ENCODE results near the gene CYTH1. TPM values are rescaled to one million over a fixed set of nuclear protein-coding genes. Genes with fewer than 3 reads are reported as not detected.

Gene CYTH1
- total and polyA plus RNA-seq, 2 donors, result 27.1 to 31.0 TPM

DNA sequence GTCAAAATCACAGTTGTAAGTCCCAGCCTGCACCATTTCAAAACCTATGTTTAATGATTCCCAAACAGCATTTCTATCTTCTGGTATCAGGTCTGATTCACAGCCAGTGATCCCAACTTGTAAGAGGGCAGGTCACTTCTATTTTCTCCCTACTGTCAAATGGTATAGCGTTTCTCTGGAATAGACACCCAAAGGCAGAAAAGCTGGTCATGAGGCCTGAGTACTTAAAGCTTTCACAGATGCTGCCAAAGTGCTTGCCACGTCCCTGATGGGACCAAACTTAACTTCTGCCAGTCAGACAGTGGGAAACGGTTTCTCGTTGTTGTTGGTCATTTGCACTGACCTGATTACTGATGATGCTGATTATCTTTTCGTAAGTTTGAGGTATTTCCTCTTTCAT is 43.4 kb downstream of the CYTH1 start:
- DNase-seq (ENCODE audit: extremely low spot score), result no peak
- Histone ChIP-seq H3K4me3 (ENCODE audit: low read depth, low read length) (no peak overlapping the region), H3K27ac (ENCODE audit: low read depth) (no peak overlapping the region), H3K4me1 (ENCODE audit: insufficient read depth) (peaks cover 2% of the 10 kb centered on the region), H3K36me3 (ENCODE audit: insufficient read depth) (no peaks in the 10 kb centered on the region)
- WGBS, result 88% methylated on average over 5 of the region's 5 CpGs

DNA sequence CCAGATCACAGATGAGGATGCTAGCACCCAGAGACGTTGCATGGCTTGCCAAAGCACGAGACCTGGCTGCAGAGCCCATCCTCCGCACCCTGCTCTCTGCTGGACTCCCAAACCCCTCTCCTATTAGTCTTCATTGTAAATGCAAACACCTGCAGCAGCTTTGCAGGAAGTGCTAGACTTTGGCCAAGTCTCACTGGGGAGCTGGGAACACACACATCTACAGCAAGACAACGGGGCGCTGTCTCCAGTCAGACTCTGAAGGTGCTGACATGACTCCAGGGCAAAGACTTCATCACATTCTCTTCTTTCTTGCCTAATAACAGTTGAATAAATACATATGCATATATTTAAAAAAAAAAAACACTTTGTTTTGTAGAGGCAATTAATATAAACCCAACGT is 43.8 kb downstream of the CYTH1 start:
- 85% methylated on average over 6 of the region's 6 CpGs for WGBS
- Histone ChIP-seq H3K27ac (ENCODE audit: low read depth) (no peak overlapping the region), H3K4me3 (ENCODE audit: low read depth, low read length) (no peak overlapping the region), H3K36me3 (ENCODE audit: insufficient read depth) (no peaks in the 10 kb centered on the region), H3K4me1 (ENCODE audit: insufficient read depth) (peaks cover 2% of the 10 kb centered on the region)
- no peak for DNase-seq (ENCODE audit: extremely low spot score)

GRCh38 chr17:78737332-78737731 is 44.7 kb downstream of the CYTH1 start:
- peaks cover 2% of the 10 kb centered on the region for H3K4me1 ChIP-seq (ENCODE audit: insufficient read depth)
- H3K27ac ChIP-seq (ENCODE audit: low read depth), result no peak overlapping the region
- DNase-seq (ENCODE audit: extremely low spot score), result no peak
- 26% methylated on average over 2 of the region's 2 CpGs for WGBS
- H3K36me3 ChIP-seq (ENCODE audit: insufficient read depth), result no peaks in the 10 kb centered on the region
- H3K4me3 ChIP-seq (ENCODE audit: low read depth, low read length), result no peak overlapping the region

DNA sequence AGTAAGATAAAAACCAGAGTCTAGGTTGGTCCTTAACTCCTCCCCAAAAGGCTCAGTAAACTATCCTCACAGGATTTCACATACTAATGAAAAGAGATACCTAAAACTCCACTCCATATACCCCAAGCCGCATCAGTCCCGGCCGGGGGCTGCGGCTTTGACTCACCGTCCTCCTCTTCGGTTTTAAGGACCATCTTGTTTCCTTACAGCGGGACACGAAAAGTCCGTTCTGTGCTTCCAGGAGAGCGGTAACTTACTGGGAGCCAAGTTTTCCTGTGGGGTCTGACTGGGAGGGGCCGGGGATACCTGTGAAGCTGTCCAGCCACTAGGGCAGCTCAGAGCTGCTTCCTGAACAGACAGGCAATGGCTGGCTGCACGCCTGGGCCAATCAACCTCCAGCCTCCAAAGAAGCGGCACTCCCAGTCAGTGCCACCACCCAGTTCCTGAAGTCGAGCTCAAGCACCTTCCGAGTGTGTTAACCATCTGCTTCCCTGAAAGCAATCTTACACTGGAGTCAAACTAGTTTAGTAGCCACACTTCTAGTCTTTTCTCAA is 45.5 kb downstream of the CYTH1 start:
- DNase-seq (ENCODE audit: extremely low spot score), result peak; percentile 40
- H3K4me1 ChIP-seq (ENCODE audit: insufficient read depth), result peaks cover 2% of the 10 kb centered on the region

DNA sequence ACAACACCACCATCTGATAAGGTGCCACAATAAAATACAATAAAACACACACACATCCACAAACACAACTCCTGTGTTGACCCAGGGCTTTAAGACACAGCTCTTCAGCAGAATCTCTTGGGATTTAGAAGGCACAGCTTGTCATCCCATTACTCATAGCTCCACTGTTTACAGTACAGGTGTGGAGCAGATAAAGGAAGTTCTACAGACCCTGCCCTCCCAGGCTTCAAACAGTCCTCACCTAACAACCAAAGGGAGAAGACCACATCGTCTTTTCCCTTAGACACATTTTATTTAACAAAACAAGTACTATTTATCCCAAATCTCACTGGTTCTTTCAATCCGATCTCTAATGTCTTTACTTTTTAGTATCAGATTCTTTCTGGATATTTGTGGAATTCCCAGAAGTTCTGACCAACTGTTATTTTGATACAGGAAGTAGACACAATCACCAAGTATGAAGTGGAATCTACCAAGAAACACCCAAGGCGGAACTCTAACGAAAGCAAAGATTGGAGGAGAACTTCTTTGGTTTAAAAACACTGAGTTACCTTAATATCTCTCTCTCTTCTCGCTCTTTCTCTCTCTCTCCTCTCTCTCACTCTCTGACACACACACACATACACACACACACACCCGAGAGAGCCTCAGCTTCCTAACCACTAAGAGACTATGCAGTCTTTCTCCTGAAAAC is 46.1 kb downstream of the CYTH1 start:
- H3K27ac ChIP-seq (ENCODE audit: low read depth), result peak overlapping the region; percentile 28

More for the DNA sequence above, 45.5 kb downstream of the CYTH1 start:
- H3K27ac ChIP-seq (ENCODE audit: low read depth), result peak overlapping the region; percentile 49
- WGBS, result 57% methylated on average over 15 of the region's 15 CpGs
- no peaks in the 10 kb centered on the region for H3K36me3 ChIP-seq (ENCODE audit: insufficient read depth)
- H3K4me3 ChIP-seq (ENCODE audit: low read depth, low read length), result peak overlapping the region; percentile 29

DNA sequence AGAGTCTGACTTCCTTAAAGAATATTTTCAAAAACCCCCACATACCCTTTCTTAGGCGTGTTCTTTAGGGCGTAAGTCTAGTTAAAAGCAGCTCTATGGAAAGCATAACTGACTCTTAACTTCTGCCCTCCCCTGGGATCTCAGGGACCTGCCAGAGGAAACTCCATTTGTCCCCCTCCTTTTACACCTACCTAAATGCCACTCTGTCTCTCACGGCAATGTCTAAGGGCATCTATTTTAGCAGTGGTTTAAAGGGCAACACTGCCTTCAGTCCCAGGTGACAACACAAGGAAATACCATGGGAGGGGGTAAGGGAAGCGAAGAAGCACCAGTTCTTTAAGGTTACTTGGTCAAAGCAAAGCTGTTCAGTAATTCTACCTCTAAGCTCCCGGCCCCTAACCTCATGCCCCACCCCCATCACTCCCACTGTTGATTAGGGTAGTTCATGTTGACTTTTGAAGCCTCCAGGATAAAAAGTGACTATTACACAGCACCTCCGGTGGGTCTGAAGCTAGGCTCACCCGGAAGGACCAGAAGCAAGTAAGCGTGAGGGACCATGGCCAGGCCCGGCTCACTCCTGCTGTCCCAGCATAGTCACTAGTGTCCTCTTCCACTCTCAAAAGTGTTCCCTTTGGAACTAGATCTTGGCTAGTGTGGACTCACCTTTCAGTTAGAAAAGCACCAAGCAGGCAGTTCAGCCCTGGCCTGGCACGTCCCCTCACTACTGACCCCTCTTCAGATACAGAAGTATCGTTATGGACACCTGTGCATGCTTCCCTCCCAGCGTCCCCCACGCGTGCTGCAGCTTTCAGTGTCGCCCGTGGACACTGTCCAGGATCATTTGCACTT is 47.1 kb downstream of the CYTH1 start:
- H3K36me3 ChIP-seq (ENCODE audit: insufficient read depth), result no peaks in the 10 kb centered on the region
- no peak overlapping the region for H3K27ac ChIP-seq (ENCODE audit: low read depth)
- DNase-seq (ENCODE audit: extremely low spot score), result no peak
- peaks cover 2% of the 10 kb centered on the region for H3K4me1 ChIP-seq (ENCODE audit: insufficient read depth)
- no peak overlapping the region for H3K4me3 ChIP-seq (ENCODE audit: low read depth, low read length)
- 78% methylated on average over 16 of the region's 16 CpGs for WGBS

More for the DNA sequence above, 46.1 kb downstream of the CYTH1 start:
- H3K4me3 ChIP-seq (ENCODE audit: low read depth, low read length), result peak overlapping the region; percentile 29
- peaks cover 2% of the 10 kb centered on the region for H3K4me1 ChIP-seq (ENCODE audit: insufficient read depth)
- WGBS, result 52% methylated on average over 6 of the region's 6 CpGs
- DNase-seq (ENCODE audit: extremely low spot score), result no peak
- H3K36me3 ChIP-seq (ENCODE audit: insufficient read depth), result no peaks in the 10 kb centered on the region

DNA sequence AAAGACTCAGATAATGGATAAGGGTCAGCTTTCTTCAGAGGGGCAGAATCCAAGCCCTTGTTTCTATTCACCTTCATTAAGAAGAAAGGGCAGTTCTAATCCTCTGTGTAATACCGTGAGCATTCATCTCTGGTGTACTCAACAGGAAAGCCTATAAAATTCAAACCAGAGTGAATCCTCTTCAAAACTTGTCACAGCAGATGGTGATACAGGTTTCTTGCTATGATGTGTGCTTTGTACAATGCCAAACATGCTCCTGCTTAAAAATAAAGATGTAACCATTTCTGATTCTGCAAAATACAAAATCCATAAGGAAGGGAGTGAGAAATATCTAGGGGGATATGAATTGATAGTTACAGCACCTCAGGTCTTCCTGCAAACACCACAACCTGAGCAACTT is 49.7 kb downstream of the CYTH1 start:
- WGBS, result 86% methylated on average over 1 of the region's 1 CpG
- H3K4me3 ChIP-seq (ENCODE audit: low read depth, low read length), result no peak overlapping the region
- peaks cover 2% of the 10 kb centered on the region for H3K4me1 ChIP-seq (ENCODE audit: insufficient read depth)
- H3K36me3 ChIP-seq (ENCODE audit: insufficient read depth), result no peaks in the 10 kb centered on the region
- DNase-seq (ENCODE audit: extremely low spot score), result no peak
- no peak overlapping the region for H3K27ac ChIP-seq (ENCODE audit: low read depth)

GRCh38 chr17:78731904-78732303 is 50.2 kb downstream of the CYTH1 start:
- peaks cover 2% of the 10 kb centered on the region for H3K4me1 ChIP-seq (ENCODE audit: insufficient read depth)
- WGBS, result 90% methylated on average over 5 of the region's 5 CpGs
- no peak for DNase-seq (ENCODE audit: extremely low spot score)
- H3K27ac ChIP-seq (ENCODE audit: low read depth), result no peak overlapping the region
- H3K4me3 ChIP-seq (ENCODE audit: low read depth, low read length), result no peak overlapping the region
- H3K36me3 ChIP-seq (ENCODE audit: insufficient read depth), result no peaks in the 10 kb centered on the region

GRCh38 chr17:78729641-78730040 is 52.4 kb downstream of the CYTH1 start:
- Histone ChIP-seq H3K4me3 (ENCODE audit: low read depth, low read length) (no peak overlapping the region), H3K36me3 (ENCODE audit: insufficient read depth) (no peaks in the 10 kb centered on the region), H3K27ac (ENCODE audit: low read depth) (no peak overlapping the region), H3K4me1 (ENCODE audit: insufficient read depth) (no peaks in the 10 kb centered on the region)
- WGBS, result 94% methylated on average over 1 of the region's 1 CpG
- DNase-seq (ENCODE audit: extremely low spot score), result no peak

GRCh38 chr17:78728495-78728894 is 53.6 kb downstream of the CYTH1 start:
- no peak overlapping the region for H3K4me3 ChIP-seq (ENCODE audit: low read depth, low read length)
- 96% methylated on average over 7 of the region's 7 CpGs for WGBS
- no peak for DNase-seq (ENCODE audit: extremely low spot score)
- H3K36me3 ChIP-seq (ENCODE audit: insufficient read depth), result no peaks in the 10 kb centered on the region
- no peaks in the 10 kb centered on the region for H3K4me1 ChIP-seq (ENCODE audit: insufficient read depth)
- no peak overlapping the region for H3K27ac ChIP-seq (ENCODE audit: low read depth)

GRCh38 chr17:78727476-78728229 is 54.4 kb downstream of the CYTH1 start:
- Histone ChIP-seq H3K4me3 (ENCODE audit: low read depth, low read length) (no peak overlapping the region), H3K4me1 (ENCODE audit: insufficient read depth) (no peaks in the 10 kb centered on the region), H3K36me3 (ENCODE audit: insufficient read depth) (no peaks in the 10 kb centered on the region), H3K27ac (ENCODE audit: low read depth) (no peak overlapping the region)
- no peak for DNase-seq (ENCODE audit: extremely low spot score)
- 91% methylated on average over 11 of the region's 11 CpGs for WGBS

GRCh38 chr17:78727057-78727456 is 55.0 kb downstream of the CYTH1 start:
- H3K27ac ChIP-seq (ENCODE audit: low read depth), result no peak overlapping the region
- 97% methylated on average over 5 of the region's 5 CpGs for WGBS
- H3K4me3 ChIP-seq (ENCODE audit: low read depth, low read length), result no peak overlapping the region
- no peaks in the 10 kb centered on the region for H3K4me1 ChIP-seq (ENCODE audit: insufficient read depth)
- DNase-seq (ENCODE audit: extremely low spot score), result no peak
- no peaks in the 10 kb centered on the region for H3K36me3 ChIP-seq (ENCODE audit: insufficient read depth)

DNA sequence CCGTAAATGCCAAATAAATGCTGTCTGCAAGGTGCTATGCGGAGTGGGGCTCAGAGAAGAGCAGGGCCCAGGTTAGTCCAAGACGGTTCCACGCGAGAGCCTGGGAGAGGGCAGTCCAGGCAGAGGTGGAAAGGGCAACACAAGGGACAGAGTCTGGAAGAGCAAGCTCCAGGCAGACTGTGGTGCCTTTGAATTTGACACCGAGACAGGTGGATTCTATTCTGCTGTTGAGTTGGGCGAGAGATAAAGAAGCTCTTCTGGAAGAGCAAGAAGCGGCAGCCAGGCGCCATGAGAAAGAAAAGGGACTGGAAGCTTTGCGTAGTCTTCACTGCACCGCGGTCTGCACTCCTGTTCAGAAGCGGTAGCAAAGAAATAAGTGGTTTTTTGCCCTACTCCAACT is 55.6 kb downstream of the CYTH1 start:
- 92% methylated on average over 13 of the region's 13 CpGs for whole genome bisulfite sequencing
- no peak overlapping the region for H3K4me3 ChIP-seq (ENCODE audit: low read depth, low read length)
- no peak overlapping the region for H3K27ac ChIP-seq (ENCODE audit: low read depth)
- no peaks in the 10 kb centered on the region for H3K4me1 ChIP-seq (ENCODE audit: insufficient read depth)
- no peak for DNase-seq (ENCODE audit: extremely low spot score)
- H3K36me3 ChIP-seq (ENCODE audit: insufficient read depth), result no peaks in the 10 kb centered on the region

Measured in urinary bladder (tissue), 4 donors.